ENCODE results near the gene CDH23. TPM values are rescaled to one million over a fixed set of nuclear protein-coding genes. Genes with fewer than 3 reads are reported as not detected.
A peak's percentile ranks its signal among the peaks of the same experiment; 100 is the strongest.

CDH23 gene
- total RNA-seq, 1 experiment from 2014 or later = 0.02 TPM

- H3K27me3 Mint-ChIP-seq (ENCODE audit: insufficient read depth, unreplicated experiment) = peaks cover 47% of the 10 kb centered on the region
These were observed 834 bp downstream of the CDH23 start for GRCh38 chr10:71397296-71398212.

GRCh38 chr10:71398976-71399375 lies 2.3 kb downstream of the CDH23 start:
- Mint-ChIP-seq H3K9me3 (ENCODE audit: unreplicated experiment) (no peaks in the 10 kb centered on the region), H3K4me1 (ENCODE audit: insufficient read depth, unreplicated experiment) (no peaks in the 10 kb centered on the region), H3K36me3 (ENCODE audit: insufficient read depth, unreplicated experiment) (no peaks in the 10 kb centered on the region), H3K27me3 (ENCODE audit: insufficient read depth, unreplicated experiment) (peaks cover 59% of the 10 kb centered on the region), H3K27ac (ENCODE audit: low read depth, unreplicated experiment) (no peak overlapping the region), H3K4me3 (ENCODE audit: unreplicated experiment) (no peak overlapping the region)
- POLR2A ChIA-PET = no interaction called here
- CTCF ChIA-PET = interaction anchor here (0.7 to 0.9 kb wide), 2 partner anchors 15 to 171 kb away, joined by 3 read pairs; no protein-coding TSS in a partner anchor
- BruUV-seq (replicated peaks) = no TSS peak
- intact Hi-C loops (cut with micrococcal nuclease) = no loop called here
- peak; percentile 8 for DNase-seq (ENCODE audit: unreplicated experiment)
- no peak for TF ChIP-seq CTCF (IDR thresholded peaks at IDR 0.05; ENCODE audit: unreplicated experiment)

More at GRCh38 chr10:71397296-71398212, 834 bp downstream of the CDH23 start:
- Mint-ChIP-seq H3K27ac (ENCODE audit: low read depth, unreplicated experiment) (no peak overlapping the region), H3K4me1 (ENCODE audit: insufficient read depth, unreplicated experiment) (no peaks in the 10 kb centered on the region), H3K4me3 (ENCODE audit: unreplicated experiment) (no peak overlapping the region), H3K9me3 (ENCODE audit: unreplicated experiment) (no peaks in the 10 kb centered on the region), H3K36me3 (ENCODE audit: insufficient read depth, unreplicated experiment) (no peaks in the 10 kb centered on the region)
- no peak for DNase-seq (ENCODE audit: unreplicated experiment)
- intact Hi-C loops (cut with micrococcal nuclease) = no loop called here
- CTCF ChIA-PET = interaction anchor here (0.6 kb wide), 2 partner anchors 18 to 175 kb away, joined by 3 read pairs; no protein-coding TSS in a partner anchor
- BruUV-seq (replicated peaks) = no TSS peak
- no peak for TF ChIP-seq CTCF (IDR thresholded peaks at IDR 0.05; ENCODE audit: unreplicated experiment)
- POLR2A ChIA-PET = no interaction called here

- TF ChIP-seq CTCF (IDR thresholded peaks at IDR 0.05; ENCODE audit: unreplicated experiment) = no peak
- ChIA-PET CTCF (interaction anchor here (0.6 to 0.9 kb wide), 3 partner anchors 86 to 218 kb away, joined by 3 to 6 read pairs (median 3); no protein-coding TSS in a partner anchor), POLR2A (interaction anchor here (0.6 kb wide), 1 partner anchor 22 kb away, joined by 4 read pairs; no protein-coding TSS in a partner anchor)
- Mint-ChIP-seq H3K4me1 (ENCODE audit: insufficient read depth, unreplicated experiment) (no peaks in the 10 kb centered on the region), H3K36me3 (ENCODE audit: insufficient read depth, unreplicated experiment) (no peaks in the 10 kb centered on the region), H3K27ac (ENCODE audit: low read depth, unreplicated experiment) (no peak overlapping the region), H3K4me3 (ENCODE audit: unreplicated experiment) (no peak overlapping the region), H3K9me3 (ENCODE audit: unreplicated experiment) (no peaks in the 10 kb centered on the region), H3K27me3 (ENCODE audit: insufficient read depth, unreplicated experiment) (peaks cover 65% of the 10 kb centered on the region)
- intact Hi-C loops (cut with micrococcal nuclease) = no loop called here
- no TSS peak for BruUV-seq (replicated peaks)
- DNase-seq (ENCODE audit: unreplicated experiment) = peak; percentile 46
These were observed 3.2 kb downstream of the CDH23 start for GRCh38 chr10:71399946-71400345.

- Mint-ChIP-seq H3K9me3 (ENCODE audit: unreplicated experiment) (no peaks in the 10 kb centered on the region), H3K27me3 (ENCODE audit: insufficient read depth, unreplicated experiment) (peaks cover 54% of the 10 kb centered on the region), H3K4me1 (ENCODE audit: insufficient read depth, unreplicated experiment) (no peaks in the 10 kb centered on the region), H3K4me3 (ENCODE audit: unreplicated experiment) (no peak overlapping the region), H3K36me3 (ENCODE audit: insufficient read depth, unreplicated experiment) (no peaks in the 10 kb centered on the region), H3K27ac (ENCODE audit: low read depth, unreplicated experiment) (no peak overlapping the region)
- TF ChIP-seq CTCF (IDR thresholded peaks at IDR 0.05; ENCODE audit: unreplicated experiment) = no peak
- no TSS peak for BruUV-seq (replicated peaks)
- intact Hi-C loops (cut with micrococcal nuclease) = no loop called here
- ChIA-PET CTCF (interaction anchor here (0.6 kb wide), 1 partner anchor 209 kb away, joined by 5 read pairs; no protein-coding TSS in a partner anchor), POLR2A (no interaction called here)
- DNase-seq (ENCODE audit: unreplicated experiment) = no peak
These were observed 4.3 kb downstream of the CDH23 start for GRCh38 chr10:71401056-71401455.
